HG03060 (cell line): ENCODE measurements around the gene ZFHX3.

Source experiments
- ATAC-seq: cut with Tn5 transposase; IDR thresholded peaks from one replicate; pipeline ENCODE4 v1.9.1; 2021; ENCODE audit warnings: low read depth, moderate number of reproducible peaks; ENCODE audit not compliant: unreplicated experiment

ZFHX3 gene

DNA sequence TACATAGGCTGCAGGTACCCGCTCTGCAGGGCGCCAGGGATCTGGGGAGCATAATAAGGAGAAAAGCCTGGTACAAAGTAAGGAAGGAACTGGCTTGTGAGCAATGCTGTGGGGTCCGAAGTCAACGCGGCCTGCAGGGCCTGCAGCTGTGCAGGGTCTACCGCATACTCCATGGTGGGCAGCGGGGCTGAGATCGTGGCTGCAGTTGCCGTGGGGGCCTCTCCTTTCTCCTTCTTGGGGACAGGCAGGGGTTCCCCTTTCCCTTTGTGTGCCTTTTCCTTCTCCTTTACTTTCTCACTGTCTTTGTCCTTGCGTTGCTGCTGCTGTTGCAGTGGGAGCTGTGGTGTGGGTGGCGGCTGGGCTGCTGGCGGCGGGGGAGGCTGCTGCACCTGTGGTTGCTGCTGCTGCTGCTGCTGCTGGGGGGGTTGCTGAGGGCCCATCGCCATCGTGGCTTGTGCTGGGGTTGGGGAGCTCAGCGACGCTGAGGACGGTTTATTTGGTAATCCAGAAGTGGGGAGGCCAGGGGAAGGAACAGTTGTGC, 259.6 kb downstream of the ZFHX3 start:
- no peak for ATAC-seq

GRCh38 chr16:72787514-72788268, 260.2 kb downstream of the ZFHX3 start:
- ATAC-seq, result peak; percentile 74

GRCh38 chr16:72787130-72787513, 260.8 kb downstream of the ZFHX3 start:
- no peak for ATAC-seq

DNA sequence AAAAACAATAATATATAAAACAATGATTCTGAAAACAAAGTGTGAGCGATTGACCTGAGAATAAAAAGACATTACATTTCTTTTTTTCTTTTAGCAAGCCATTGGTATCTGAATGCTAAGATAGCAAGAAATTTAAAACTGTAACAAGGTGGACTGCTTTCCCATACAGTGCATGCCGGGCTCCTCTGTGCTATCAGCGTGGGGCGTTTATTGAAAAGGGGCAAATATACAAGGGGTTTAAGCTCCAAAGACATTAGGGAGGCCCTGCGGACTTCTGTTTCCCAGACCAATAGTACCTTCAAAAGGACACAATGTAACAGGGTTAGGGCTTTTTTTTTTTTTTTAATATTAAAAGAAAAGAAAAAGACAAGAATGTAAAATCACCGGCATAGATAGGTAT, 261.3 kb downstream of the ZFHX3 start:
- no peak for ATAC-seq

DNA sequence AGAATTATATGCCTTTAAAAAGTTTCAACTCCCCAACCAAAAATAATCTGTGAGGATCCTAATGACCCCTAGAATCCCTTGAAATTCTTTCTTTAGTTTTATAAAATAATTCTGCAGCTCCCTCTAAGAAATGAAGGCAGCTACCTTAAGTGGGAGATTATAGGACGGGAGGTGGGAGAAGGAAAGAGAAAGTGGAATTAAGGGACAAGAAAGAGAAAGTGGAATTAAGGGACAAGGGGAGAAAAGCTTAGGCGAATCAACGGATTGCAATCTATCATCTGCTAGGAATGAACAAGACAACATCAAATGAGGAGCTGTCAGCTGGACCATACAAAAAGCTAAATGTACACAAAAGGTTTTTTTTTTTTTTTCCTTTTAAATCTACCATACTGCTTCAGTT, 262.0 kb downstream of the ZFHX3 start:
- no peak for ATAC-seq

DNA sequence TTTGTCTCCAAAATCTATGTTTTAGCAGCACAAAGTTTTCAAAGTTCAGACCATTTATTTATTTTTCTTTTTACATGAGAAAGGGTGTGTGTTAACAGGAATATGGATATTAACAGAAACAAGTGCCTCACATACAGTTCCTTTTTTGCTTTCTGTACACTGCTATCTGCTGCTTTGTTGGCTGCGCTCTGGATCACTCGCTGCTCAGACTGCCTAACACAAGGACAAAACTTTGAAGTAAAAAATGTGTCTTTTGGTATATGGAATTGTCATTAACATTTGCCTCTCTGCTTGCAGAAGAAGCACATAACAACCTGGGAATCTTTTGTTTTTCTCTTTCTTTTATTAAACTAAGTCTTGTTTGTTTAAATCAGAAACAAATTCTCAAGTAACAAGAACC, 262.8 kb downstream of the ZFHX3 start:
- ATAC-seq, result no peak

DNA sequence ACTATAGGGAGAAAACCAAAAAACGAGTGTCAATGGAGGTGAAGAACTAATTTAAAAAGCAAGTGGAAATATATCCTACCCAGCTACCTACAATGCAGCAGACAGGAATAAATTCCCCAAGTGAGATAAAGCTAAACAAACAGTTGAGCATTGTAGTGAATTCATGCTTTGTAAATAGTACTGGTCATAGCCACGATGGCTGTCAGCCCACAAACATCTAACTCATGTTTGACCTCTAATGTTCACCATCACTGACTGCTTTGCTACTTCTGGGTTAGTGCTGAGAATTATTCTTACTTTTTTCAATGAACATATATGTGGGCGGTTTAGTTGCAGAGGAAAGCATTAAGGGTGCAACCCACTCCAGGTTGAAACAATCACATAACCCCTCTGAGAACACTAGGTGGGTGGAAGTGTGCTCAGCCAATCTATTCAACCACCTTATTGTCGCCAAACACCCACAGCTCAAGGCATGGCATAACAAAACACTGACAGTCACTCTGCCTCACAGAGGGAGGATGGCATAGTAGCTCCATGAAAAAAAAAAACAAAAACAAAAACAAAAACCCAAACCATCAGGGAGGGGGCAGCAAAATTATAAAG, 264.1 kb downstream of the ZFHX3 start:
- ATAC-seq, result no peak

DNA sequence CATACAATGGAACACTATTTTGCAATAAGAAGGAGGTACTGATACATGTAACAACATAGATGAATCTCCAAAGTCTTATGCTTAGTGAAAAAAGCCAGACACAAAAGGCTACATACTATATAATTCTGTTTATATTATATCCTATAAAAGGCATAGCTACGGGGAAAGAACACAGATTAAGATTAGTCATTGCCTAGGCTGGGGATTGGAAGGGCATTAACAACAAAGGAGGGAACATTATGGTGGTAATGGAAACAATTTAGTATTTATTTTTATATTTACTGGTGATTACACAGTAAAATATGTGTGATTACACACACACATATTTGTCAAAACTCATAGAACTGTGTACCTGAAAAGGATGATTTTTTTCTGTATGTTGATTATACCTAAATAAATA, 278.1 kb downstream of the ZFHX3 start:
- ATAC-seq, result no peak

DNA sequence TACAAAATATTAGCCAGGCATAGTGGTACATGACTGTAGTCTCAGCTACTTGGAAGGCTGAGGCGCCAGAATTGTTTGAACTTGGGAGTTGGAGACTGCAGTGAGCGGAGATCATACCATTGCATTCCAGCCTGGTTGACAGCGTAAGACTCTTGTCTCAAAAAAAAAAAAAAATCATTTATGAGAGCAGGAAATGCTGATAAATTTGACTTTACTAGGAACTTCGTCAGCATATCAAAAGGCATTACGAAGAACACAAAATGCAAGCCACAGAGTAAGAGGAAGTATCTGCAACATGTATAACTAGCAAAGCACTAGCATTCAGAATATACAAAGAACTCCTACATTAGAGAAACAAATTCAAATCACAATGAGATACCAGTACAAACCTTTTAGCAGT, 279.3 kb downstream of the ZFHX3 start:
- no peak for ATAC-seq

DNA sequence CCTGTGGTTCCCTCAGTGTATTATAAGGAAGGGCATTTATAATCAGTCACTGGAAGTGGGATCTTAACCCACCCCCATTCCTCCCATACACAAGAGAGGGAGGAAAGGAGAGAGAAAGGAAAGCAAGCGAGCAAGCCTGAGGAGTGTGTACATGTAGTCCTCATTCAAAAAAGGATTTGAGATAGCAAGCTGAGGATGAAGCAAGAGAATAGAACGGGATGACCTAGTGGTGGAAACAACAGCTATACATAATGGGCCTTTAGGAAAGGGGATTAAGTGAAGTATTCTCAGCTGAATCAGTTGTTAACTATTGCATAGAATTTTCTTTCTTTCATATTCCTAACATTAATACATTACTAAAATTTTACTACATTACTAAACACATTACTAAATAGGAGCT, 281.4 kb downstream of the ZFHX3 start:
- no peak for ATAC-seq

- no peak for ATAC-seq
Measured at GRCh38 chr16:72764015-72764654, 283.8 kb downstream of the ZFHX3 start.

DNA sequence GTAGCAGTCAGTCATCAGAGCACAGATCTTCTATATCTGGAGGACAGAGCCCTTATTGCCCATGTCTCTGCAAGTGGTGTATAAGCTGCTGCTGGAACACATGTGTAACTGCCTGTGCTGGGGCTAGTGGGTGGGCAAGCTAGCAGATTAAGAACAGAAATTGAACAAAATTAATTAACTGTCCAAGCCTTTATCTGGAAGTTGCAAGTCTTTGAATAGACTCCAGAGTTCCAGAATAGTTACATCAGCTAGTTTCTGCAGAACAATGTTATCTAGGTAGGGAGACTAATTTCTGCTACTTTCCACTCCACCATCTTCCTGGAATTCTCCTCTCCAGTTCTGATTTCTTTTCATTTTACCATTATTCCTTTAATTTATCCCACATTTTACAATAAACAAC, 287.3 kb downstream of the ZFHX3 start:
- ATAC-seq, result no peak

GRCh38 chr16:72753881-72754280, 294.0 kb downstream of the ZFHX3 start:
- ATAC-seq, result no peak

DNA sequence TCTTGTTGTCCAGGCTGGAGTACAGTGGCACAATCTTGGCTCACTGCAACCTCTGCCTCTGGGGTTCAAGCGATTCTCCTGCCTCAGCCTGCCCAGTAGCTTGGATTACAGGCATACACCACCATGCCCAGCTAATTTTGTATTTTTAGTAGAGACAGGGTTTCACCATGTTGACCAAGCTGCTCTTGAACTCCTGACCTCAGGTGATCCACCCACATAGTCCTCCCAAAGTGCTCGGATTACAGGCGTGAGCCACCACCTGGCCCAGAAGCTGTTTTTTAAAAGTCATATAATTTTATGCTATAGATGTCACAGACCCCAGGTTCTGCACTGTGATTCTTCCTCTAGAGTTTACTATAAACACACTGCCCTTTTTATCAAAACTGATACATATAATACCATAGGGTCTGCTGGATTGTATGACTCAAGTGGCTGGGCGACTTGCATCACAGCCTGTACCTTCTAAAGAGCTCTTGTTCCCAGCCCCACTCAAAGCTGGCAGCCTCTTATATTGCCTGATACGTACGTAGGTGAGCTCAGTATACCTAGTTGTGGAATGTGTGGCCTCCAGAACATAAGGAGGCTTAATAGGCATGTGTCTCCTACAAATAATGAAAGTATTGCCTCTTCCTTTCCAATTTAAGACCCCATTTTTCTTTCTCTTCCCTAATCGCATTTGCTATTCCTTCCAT, 295.8 kb downstream of the ZFHX3 start:
- no peak for ATAC-seq

DNA sequence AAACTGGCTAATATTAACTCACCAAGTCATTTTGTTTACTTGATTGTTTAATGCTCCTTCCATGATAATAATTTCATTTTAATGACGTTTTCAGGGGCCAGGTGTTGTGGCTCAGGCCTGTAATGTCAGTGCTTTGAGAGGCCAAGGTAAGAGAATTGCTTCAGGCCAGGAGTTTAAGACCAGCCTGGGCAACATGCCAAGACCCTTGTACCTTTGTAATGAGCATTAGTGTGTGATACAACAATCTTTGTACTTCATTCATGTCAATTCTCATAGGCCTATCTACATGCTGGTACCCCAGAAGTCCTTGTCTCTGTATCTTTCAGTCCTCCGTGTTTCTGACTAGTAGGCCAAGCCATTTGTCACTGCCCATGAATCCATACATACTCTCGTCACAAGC, 296.9 kb downstream of the ZFHX3 start:
- no peak for ATAC-seq

DNA sequence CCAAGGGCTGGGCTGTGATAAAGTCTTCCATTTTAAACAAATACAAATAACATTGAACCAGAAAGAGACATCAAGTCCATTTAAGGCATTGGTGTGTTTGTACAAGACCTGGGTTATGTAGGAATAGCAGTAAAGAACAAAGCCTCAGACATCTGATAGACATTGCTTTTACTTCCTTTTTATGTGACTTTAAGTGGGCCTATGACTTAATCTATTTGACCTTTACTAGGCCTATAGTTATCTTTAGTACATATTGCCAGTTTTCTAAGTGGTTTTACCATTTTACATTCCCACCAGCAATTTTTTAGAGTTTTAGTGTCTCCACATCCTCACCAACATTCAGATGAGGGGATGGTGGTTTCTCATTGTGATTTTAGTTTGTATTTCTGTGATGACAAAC, 298.8 kb downstream of the ZFHX3 start:
- no peak for ATAC-seq

GRCh38 chr16:72744076-72744793, 303.7 kb downstream of the ZFHX3 start:
- no peak for ATAC-seq

DNA sequence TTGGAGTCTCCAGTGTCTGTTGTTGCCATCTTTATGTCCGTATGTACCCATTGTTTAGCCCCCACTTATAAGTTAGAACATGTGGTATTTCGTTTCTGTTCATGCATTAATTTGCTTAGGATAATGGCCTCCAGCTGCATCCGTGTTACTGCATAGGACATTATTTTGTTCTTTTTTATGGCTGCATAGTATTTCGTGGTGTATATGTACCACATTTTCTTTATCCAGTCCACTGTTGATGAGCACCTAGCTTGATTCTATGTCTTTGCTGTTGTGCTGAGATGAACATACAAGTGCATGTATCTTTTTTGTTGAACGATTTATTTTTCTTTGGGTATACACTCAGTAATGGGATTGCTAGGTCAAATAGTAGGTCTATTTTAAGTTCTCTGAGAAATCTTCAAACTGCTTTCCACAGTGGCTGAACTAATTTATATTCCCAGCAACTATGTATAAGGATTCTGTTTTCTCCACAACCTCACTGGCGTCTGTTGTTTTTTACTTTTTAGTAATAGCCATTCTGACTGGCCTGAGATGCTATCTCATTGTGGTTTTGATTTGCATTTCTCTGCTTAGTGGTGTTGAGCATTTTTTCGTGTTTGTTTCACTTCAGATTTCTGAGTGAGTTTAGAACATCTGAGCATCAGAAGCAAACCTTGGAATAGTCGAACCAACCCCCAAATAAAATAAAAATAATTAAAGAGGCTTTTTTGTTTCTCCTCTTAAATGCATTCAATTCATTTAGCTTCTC, 304.7 kb downstream of the ZFHX3 start:
- ATAC-seq, result peak; percentile 61

DNA sequence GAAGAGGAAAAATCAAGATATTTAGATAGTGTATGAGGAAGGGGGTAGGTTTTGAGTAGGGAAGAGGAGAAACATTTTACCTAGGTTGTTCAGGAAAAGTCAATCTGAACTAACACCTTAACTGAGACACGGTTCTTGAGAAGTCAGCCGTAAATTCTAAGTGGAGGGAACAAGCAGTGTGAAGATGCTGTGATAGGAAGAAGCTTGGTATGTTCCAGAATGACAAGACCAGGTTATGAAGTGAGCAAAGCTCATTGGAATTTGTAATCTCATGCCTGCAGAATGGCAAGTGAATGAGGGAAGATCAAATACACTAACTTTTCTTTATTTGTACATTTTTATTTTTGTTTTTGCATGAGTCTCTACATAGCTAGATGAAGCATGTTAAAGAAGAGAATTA, 307.6 kb downstream of the ZFHX3 start:
- ATAC-seq, result no peak

GRCh38 chr16:72739577-72739976, 308.4 kb downstream of the ZFHX3 start:
- no peak for ATAC-seq
